ENCODE data around the gene FOXF2.
A peak's percentile ranks its signal among the peaks of the same experiment; 100 is the strongest.
"Not testable (repeated sequence)": the region's sequence is repeated elsewhere in the genome, so short reads cannot be mapped to it uniquely, and the experiment has no call there.

The FOXF2 gene

DNA sequence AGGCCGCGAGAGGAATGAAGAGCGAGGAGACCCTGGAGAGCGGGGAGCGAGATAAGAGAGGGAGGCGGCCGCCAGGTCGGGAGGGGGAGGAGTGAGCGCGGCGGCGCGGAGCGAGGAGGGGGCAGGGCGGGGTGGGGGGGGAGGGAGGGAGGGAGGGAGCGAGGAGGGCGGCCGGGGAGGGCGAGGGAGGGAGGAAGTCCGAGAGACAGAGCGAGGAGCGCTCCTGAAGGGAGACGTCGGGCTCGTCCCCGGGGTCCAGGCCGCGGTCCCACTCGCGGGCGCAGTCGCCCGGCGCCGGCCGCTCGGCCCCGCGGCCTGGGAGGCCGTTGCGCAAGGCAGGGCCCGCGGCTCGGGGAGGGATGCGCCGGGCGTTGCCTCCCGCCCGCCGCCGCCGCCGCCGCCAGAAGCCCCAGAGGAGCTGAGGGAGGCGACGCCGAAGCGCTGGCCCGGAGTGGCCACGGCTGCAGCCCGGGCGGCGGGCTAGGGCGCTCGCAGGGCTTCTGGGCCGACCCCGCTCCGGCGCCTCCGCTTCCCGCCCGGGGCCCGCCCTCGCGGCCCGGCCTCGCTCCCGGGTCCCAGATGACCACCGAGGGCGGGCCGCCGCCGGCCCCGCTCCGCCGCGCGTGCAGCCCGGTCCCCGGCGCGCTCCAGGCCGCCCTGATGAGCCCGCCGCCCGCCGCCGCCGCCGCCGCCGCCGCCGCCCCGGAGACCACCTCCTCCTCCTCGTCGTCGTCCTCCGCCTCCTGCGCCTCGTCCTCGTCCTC, at the start of gene FOXF2:
TSS of gene FOXF2 (plus strand) at position 208 of the 764 bp plus-strand sequence. CDS start at position 580, 372 bp downstream.
- Histone ChIP-seq H3K9ac (ENCODE audit: low read depth, low read length) (no peak within 1 kb of the TSS), H3K4me1 (ENCODE audit: control insufficient read depth, insufficient read depth, low read length) (peaks cover 3% of the 10 kb centered on the region), H3K9me3 (ENCODE audit: control insufficient read depth, insufficient read depth, low read length) (no peaks in the 10 kb centered on the region), H3K27me3 (ENCODE audit: control insufficient read depth, insufficient read depth, low read length) (peaks cover 91% of the 10 kb centered on the region), H3K36me3 (ENCODE audit: control insufficient read depth, insufficient read depth, low read length) (no peaks in the 10 kb centered on the region), H3K4me3 (ENCODE audit: low read depth, low read length) (peak within 1 kb of the TSS; percentile 32)

DNA sequence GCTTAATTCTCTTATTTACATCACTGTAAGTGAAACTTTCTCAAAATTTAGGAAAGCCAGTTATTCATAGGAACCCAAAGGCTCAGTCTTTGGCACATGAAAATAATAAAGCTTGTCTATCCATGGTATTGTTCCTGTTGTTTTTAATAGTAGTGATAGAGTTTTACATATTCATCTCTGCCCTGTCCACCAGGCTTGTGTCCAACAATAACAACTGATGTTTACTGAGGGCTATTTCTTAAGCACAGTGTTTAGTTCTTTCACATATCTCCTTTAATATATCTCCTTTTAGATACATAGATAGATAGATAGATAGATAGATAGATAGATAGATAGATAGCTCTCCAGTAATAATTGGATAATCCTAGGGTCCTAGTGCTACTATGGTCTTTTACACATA, 43.3 kb upstream of the FOXF2 start:
- H3K4me1 ChIP-seq (ENCODE audit: control insufficient read depth, insufficient read depth, low read length): no peaks in the 10 kb centered on the region
- H3K36me3 ChIP-seq (ENCODE audit: control insufficient read depth, insufficient read depth, low read length): no peaks in the 10 kb centered on the region
- H3K9me3 ChIP-seq (ENCODE audit: control insufficient read depth, insufficient read depth, low read length): no peaks in the 10 kb centered on the region
- H3K9ac ChIP-seq (ENCODE audit: low read depth, low read length): no peak overlapping the region
- no peaks in the 10 kb centered on the region for H3K27me3 ChIP-seq (ENCODE audit: control insufficient read depth, insufficient read depth, low read length)
- no peak overlapping the region for H3K4me3 ChIP-seq (ENCODE audit: low read depth, low read length)

DNA sequence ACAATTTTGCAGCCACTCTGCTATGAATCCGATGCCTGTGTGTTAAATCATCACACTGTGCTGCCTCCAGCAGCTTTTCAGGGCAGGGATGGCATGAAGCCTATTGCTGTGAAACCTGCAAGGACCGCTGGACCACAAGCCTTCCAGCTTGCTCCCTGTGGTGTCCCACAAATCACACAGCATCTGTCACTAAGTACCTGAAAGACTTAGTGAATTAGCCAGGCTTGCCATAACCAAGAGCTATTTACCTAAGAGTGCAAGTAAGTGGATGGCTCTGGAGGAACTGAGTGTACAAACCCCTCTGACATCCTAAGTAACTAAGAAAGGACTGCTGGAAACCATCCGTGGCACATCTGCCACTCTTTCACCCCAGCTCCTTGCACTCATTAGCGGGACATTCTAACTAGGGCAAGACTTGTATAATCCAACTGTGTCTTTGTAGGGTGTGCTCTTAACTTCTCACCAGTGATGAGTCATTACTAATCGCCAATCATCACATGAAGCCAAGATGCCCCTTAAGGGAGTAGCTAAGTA, 42.8 kb upstream of the FOXF2 start:
- Histone ChIP-seq H3K4me3 (ENCODE audit: low read depth, low read length) (no peak overlapping the region), H3K27me3 (ENCODE audit: control insufficient read depth, insufficient read depth, low read length) (no peaks in the 10 kb centered on the region), H3K9ac (ENCODE audit: low read depth, low read length) (no peak overlapping the region), H3K9me3 (ENCODE audit: control insufficient read depth, insufficient read depth, low read length) (no peaks in the 10 kb centered on the region), H3K4me1 (ENCODE audit: control insufficient read depth, insufficient read depth, low read length) (no peaks in the 10 kb centered on the region), H3K36me3 (ENCODE audit: control insufficient read depth, insufficient read depth, low read length) (no peaks in the 10 kb centered on the region)

DNA sequence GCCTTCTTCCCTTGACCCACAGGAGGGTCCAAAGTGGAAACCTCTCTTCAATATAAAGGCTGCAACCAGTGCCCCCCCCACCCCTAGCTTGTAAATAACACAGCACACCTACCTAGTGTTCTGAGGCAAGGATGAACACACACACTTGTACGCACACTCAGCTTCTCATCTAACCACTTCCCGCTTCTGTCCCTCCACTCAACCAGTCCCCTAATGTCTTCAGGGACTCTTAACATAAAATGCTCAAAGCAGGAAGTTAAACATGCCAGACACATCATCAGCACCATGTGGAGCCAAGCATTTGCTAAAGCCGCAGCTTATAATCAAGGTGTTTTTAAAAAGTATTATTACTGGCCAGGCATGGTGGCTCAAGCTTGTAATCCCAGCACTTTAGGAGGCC, 42.2 kb upstream of the FOXF2 start:
- Histone ChIP-seq H3K9me3 (ENCODE audit: control insufficient read depth, insufficient read depth, low read length) (no peaks in the 10 kb centered on the region), H3K27me3 (ENCODE audit: control insufficient read depth, insufficient read depth, low read length) (no peaks in the 10 kb centered on the region), H3K36me3 (ENCODE audit: control insufficient read depth, insufficient read depth, low read length) (no peaks in the 10 kb centered on the region), H3K4me1 (ENCODE audit: control insufficient read depth, insufficient read depth, low read length) (no peaks in the 10 kb centered on the region), H3K4me3 (ENCODE audit: low read depth, low read length) (no peak overlapping the region), H3K9ac (ENCODE audit: low read depth, low read length) (no peak overlapping the region)

DNA sequence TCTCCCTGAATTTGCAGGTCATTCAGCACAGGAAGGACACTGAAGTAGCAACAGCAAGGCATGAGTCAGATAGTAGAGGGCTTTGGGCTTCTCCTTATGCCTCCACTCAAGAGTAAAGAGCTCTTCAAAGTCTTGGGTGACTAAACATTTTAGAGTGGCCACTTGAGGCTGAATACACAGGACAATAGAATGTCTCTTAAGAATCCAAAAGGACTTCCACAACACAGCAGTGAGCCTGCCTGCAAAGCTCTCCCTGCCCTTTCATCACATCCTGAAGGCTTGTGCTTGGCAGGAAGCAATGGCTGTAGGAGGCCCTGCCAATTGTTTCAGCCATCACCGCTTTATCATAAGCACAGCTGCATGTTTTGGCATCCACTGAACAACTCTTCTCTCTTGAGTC, 40.7 kb upstream of the FOXF2 start:
- Histone ChIP-seq H3K9me3 (ENCODE audit: control insufficient read depth, insufficient read depth, low read length) (no peaks in the 10 kb centered on the region), H3K36me3 (ENCODE audit: control insufficient read depth, insufficient read depth, low read length) (no peaks in the 10 kb centered on the region), H3K27me3 (ENCODE audit: control insufficient read depth, insufficient read depth, low read length) (no peaks in the 10 kb centered on the region), H3K4me3 (ENCODE audit: low read depth, low read length) (no peak overlapping the region), H3K9ac (ENCODE audit: low read depth, low read length) (no peak overlapping the region), H3K4me1 (ENCODE audit: control insufficient read depth, insufficient read depth, low read length) (no peaks in the 10 kb centered on the region)

DNA sequence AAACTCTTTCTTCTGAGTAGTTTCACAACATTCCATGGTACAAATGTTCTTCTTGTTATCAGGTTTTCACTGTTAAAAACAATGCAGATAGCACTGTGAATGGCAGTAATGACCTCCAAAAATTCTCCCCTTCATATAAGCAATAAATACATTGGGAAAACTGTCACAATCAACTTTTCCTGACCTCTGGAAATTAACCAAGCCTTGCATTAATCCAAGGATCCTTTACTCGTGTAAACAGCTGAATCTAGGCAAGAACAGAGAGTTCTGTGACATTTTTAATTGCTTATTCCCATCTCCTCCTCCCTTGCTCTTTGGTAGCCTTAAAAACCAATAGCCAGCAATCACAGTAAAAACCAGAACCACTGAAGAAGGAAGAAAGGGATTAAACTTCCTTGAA, 39.7 kb upstream of the FOXF2 start:
- no peak overlapping the region for H3K9ac ChIP-seq (ENCODE audit: low read depth, low read length)
- no peaks in the 10 kb centered on the region for H3K9me3 ChIP-seq (ENCODE audit: control insufficient read depth, insufficient read depth, low read length)
- no peak overlapping the region for H3K4me3 ChIP-seq (ENCODE audit: low read depth, low read length)
- H3K4me1 ChIP-seq (ENCODE audit: control insufficient read depth, insufficient read depth, low read length): no peaks in the 10 kb centered on the region
- no peaks in the 10 kb centered on the region for H3K36me3 ChIP-seq (ENCODE audit: control insufficient read depth, insufficient read depth, low read length)
- no peaks in the 10 kb centered on the region for H3K27me3 ChIP-seq (ENCODE audit: control insufficient read depth, insufficient read depth, low read length)

DNA sequence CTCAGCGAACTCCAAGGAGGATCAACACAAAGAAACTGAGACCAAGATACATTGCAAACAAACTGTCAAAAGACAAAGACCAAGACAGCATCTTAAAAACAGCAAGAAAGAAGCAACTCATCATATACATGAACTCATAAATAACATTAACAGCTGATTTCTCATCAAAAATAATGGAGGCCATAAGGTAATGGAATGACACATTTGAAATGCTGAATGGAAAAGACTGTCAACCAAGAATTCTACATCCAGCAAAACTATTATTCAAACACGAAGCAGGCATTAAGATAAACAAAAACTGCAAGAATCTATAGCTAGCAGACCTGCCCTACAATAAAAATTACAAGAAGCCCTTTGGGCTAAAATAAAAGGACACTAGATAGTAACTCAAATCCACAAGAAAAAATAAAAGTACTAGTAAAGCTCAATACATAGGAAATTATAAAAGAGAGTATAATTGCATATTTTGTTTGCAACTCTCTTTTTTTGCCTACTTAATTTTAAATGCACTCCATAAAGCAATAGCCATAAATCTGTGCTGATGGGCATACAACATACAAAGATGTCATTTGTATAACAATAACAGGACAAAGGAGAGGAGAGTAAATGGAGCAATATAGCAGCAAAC, 37.9 kb upstream of the FOXF2 start:
- no peaks in the 10 kb centered on the region for H3K4me1 ChIP-seq (ENCODE audit: control insufficient read depth, insufficient read depth, low read length)
- H3K36me3 ChIP-seq (ENCODE audit: control insufficient read depth, insufficient read depth, low read length): no peaks in the 10 kb centered on the region
- H3K4me3 ChIP-seq (ENCODE audit: low read depth, low read length): no peak overlapping the region
- H3K9ac ChIP-seq (ENCODE audit: low read depth, low read length): no peak overlapping the region
- H3K27me3 ChIP-seq (ENCODE audit: control insufficient read depth, insufficient read depth, low read length): no peaks in the 10 kb centered on the region
- H3K9me3 ChIP-seq (ENCODE audit: control insufficient read depth, insufficient read depth, low read length): no peaks in the 10 kb centered on the region

DNA sequence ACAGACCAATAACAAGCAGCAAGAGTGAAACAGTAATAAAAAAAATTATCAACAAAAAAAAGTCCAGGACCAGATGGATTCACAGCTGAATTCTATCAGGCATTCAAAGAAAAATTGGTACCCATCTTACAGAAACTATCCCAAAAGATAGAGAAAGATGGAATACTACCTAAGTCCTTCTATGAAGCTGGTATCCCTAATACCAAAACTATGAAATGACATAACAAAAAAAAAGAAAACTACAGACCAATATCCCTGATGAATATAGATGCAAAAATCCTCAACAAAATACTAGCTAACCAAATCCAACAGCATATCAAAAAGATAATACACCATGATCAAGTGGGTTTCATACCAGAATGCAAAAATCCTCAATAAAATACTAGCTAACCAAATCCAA, 34.3 kb upstream of the FOXF2 start:
- not testable (repeated sequence) for H3K4me3 ChIP-seq (ENCODE audit: low read depth, low read length); H3K4me1 ChIP-seq (ENCODE audit: control insufficient read depth, insufficient read depth, low read length); H3K36me3 ChIP-seq (ENCODE audit: control insufficient read depth, insufficient read depth, low read length); H3K27me3 ChIP-seq (ENCODE audit: control insufficient read depth, insufficient read depth, low read length); H3K9me3 ChIP-seq (ENCODE audit: control insufficient read depth, insufficient read depth, low read length); H3K9ac ChIP-seq (ENCODE audit: low read depth, low read length)

DNA sequence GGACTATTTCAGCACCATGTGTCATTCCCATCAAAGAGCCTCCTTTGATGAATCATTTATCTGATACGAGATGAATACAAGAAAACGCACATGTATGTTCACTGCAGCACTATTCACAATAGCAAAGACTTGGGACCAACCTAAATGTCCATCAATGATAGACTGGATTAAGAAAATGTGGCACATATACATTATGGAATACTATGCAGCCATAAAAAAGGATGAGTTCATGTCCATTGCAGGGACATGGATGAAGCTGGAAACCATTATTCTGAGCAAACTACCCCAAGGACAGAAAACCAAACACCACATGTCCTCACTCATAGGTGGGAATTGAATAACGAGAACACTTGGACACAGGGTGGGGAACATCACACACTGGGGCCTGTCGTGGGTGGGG, 27.7 kb upstream of the FOXF2 start:
- H3K4me3 ChIP-seq (ENCODE audit: low read depth, low read length); H3K9ac ChIP-seq (ENCODE audit: low read depth, low read length); H3K9me3 ChIP-seq (ENCODE audit: control insufficient read depth, insufficient read depth, low read length); H3K36me3 ChIP-seq (ENCODE audit: control insufficient read depth, insufficient read depth, low read length); H3K27me3 ChIP-seq (ENCODE audit: control insufficient read depth, insufficient read depth, low read length); H3K4me1 ChIP-seq (ENCODE audit: control insufficient read depth, insufficient read depth, low read length): not testable (repeated sequence)

DNA sequence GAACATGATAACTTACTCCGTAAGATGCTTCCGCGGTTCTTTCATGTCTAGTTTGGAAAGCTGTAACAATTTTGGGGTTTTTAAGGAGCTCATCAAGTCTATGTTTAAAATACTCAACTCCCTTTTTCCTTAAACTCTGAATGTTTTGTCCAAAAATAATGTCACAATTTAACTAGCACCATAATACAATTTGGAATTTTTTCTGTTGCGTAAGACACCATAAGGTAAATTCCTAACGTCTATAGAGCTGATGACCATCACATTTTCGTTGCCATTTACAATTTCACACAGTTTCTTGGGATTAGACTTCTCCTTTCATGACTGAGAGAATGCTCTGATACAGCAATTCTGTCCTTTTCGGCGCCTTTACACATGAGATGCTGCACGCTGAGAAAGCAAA, 26.7 kb upstream of the FOXF2 start:
- Histone ChIP-seq H3K9me3 (ENCODE audit: control insufficient read depth, insufficient read depth, low read length) (no peaks in the 10 kb centered on the region), H3K4me1 (ENCODE audit: control insufficient read depth, insufficient read depth, low read length) (no peaks in the 10 kb centered on the region), H3K4me3 (ENCODE audit: low read depth, low read length) (no peak overlapping the region), H3K36me3 (ENCODE audit: control insufficient read depth, insufficient read depth, low read length) (no peaks in the 10 kb centered on the region), H3K9ac (ENCODE audit: low read depth, low read length) (no peak overlapping the region), H3K27me3 (ENCODE audit: control insufficient read depth, insufficient read depth, low read length) (peaks cover 7% of the 10 kb centered on the region)

DNA sequence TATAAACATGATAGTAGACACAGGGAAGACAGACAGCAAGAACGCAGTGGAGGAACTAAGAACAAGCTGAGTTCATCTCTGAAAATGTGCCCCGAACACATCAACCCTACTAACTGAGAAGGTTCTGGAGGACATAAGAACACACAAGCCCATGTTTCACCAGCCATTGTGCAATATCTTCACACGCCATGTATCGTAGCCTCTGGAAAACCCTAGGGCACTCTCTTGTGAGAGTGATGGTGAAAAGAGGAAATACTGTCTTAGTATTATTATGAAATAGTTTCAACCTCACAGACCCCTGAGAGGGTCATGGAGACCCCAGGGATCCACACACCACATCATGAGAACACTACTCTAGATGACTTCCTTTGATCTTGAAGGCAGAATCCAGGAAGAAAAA, 26.1 kb upstream of the FOXF2 start:
- Histone ChIP-seq H3K9me3 (ENCODE audit: control insufficient read depth, insufficient read depth, low read length) (no peaks in the 10 kb centered on the region), H3K27me3 (ENCODE audit: control insufficient read depth, insufficient read depth, low read length) (peaks cover 9% of the 10 kb centered on the region), H3K4me3 (ENCODE audit: low read depth, low read length) (no peak overlapping the region), H3K36me3 (ENCODE audit: control insufficient read depth, insufficient read depth, low read length) (no peaks in the 10 kb centered on the region), H3K9ac (ENCODE audit: low read depth, low read length) (no peak overlapping the region), H3K4me1 (ENCODE audit: control insufficient read depth, insufficient read depth, low read length) (no peaks in the 10 kb centered on the region)
